Stimulated activated CD4-positive, alpha-beta T cell treated with anti-CD3 and anti-CD28 coated beads, Interleukin-12 subunit alpha, Interleukin-12 subunit beta, amount 100 ng/mL, for 4 hours (primary cell): ENCODE data around the gene TRIM62.
"Not testable (repeated sequence)": the region's sequence is repeated elsewhere in the genome, so short reads cannot be mapped to it uniquely, and the experiment has no call there.

ENCODE experiments used
- DNase-seq: peaks from one replicate; pipeline ENCODE4 v3.0.0-alpha.2; 2020

The TRIM62 gene

DNA sequence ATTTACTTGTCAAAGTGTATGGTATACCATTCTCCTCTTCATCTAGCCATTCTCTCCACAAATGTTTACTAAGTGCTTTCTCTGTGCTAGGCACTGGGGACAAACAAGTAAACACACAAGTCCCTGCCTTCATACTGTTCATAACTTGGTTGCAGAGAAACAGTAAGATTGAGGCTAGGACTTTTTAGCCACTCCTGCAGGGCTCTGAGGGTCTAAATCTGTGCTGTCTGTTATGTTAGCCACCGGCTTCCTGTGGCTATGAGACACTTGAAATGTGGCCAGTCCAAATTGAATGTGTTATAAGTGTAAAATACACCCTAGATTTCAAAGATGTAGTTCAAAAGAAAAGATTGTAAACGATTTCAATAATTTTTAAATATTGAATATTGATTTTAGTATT, 50.7 kb downstream of the TRIM62 start:
- no peak for DNase-seq

DNA sequence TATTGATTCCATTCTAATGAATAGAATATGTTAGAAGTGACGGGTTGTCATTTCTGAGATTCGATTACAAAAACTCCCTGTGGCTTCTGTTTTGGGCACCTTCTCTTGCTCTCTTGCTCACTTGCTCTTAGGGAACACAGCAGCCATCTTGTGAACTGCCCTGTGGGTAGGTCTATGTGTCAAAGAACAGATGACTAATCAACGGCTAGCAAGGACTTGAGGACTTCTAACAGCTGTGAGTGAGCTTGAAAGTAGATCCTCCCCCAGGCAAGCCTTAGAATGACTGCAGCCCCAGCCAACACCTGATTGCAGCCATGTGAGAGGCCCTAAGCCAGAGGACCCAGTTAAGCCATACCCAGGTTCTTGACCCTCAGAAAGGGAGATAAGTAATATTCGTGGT, 51.5 kb downstream of the TRIM62 start:
- peak; percentile 5 for DNase-seq

DNA sequence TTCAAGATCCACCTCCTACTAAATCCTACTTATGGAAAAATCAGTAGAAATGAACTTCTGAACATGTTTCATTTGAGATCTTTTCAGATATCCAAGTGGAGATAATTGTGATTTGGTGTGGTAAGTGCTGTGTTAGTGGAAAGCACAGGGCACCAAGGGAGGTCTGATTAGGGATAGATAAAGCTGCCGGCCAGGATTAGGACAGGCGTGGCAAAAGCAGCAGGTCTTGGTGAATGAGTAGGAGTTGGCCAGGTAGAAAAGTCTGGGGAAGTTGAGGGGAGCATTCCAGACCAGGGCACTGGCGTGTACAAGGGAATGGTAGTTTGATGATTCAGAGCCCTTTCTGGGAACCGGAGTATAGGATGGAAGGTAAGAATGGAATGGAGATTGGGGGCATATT, 53.1 kb downstream of the TRIM62 start:
- no peak for DNase-seq

DNA sequence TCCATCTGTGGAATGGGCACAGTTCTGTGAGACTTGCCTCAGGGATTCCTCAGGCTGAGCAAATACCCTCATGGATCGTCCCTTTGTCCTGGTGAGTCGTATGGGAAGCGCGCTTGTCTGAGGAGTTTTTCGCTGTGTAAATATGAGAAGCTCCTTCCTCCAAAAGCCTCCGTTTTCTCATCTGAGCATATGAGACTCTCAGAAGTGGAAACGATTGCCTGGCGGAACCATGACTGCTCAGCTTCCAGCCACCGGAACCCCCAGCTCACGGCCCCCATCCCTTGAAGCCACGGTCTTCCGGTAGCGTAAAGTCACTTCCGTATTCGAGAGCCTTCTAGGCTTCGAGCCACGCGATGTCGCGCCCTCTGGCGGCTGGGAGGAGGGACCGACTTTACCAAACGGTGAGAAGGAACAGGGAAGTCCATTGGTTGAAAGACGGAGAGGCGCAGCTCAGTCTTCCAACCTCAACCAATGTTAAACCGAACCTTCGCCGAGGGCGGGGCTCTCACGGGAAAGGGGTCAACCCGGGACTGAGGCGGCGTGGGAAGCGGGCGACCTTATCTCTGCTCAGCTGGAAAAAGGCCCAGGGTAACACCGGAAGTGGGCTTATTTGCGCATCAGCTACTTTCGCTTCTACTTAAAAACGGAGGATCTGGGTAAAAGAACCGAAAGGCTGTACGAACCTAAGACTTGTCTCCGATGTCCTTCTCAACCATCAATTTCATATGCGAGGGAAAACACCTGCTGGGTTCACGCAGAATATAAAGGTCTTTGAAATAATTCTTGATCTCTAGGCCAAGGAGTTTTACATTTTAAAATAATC, 54.6 kb downstream of the TRIM62 start:
- peak; percentile 97 for DNase-seq

DNA sequence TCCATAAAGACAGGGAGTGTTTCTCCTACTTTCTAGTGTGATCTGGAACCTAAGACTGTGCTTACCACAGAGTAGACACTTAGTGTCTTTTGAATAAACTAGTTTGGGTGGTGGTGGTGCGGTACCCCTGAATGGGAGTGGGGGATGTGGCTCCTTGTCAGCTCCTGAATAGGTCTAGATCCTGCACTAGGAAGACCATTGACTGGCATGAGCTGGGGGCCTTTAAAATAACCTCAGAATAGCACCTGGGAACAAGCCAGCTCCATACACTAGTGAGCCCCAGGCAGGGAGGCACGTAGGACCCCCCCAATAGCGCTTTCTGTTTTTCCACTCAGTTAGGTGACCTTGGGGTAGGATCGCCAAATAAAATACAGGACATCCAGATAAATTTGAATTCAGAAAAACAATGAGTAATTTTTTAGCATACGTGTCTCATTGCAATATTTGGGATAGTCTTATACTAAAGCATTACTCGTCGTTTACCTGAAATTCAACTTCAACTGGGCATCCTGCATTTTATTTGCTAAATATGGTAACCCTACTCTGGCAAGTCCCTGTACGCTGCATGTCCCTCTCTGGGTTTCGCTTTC, 55.3 kb downstream of the TRIM62 start:
- DNase-seq: no peak

DNA sequence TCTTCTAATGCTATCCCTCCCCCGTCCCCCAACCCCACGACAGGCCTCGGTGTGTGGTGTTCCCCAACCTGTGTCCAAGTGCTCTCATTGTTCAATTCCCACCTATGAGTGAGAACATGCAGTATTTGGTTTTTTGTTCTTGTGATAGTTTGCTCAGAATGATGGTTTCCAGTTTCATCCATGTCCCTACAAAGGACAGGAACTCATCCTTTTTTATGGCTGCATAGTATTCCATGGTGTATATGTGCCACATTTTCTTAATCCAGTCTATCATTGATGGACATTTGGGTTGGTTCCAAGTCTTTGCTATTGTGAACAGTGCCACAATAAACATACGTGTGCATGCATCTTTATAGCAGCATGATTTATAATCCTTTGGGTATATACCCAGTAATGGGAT, 57.2 kb downstream of the TRIM62 start:
- not testable (repeated sequence) for DNase-seq

DNA sequence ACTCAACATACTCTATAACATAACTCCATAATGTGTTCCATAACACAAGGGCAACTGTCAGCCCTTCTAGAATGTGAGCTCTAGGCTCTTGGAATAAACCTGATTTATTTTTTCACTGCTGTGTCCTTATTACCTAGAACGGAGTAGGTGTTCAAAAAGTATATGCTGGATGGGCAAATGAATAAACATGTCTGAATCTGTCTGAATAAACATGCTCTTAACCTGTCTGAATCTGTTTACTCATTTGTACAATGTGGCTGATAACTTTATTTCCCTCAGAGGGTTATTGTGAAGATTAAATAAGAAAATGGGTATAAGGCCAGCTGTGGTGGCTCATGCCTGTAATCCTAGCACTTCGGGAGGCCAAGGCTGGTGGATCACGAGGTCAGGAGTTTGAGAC, 58.6 kb downstream of the TRIM62 start:
- no peak for DNase-seq

DNA sequence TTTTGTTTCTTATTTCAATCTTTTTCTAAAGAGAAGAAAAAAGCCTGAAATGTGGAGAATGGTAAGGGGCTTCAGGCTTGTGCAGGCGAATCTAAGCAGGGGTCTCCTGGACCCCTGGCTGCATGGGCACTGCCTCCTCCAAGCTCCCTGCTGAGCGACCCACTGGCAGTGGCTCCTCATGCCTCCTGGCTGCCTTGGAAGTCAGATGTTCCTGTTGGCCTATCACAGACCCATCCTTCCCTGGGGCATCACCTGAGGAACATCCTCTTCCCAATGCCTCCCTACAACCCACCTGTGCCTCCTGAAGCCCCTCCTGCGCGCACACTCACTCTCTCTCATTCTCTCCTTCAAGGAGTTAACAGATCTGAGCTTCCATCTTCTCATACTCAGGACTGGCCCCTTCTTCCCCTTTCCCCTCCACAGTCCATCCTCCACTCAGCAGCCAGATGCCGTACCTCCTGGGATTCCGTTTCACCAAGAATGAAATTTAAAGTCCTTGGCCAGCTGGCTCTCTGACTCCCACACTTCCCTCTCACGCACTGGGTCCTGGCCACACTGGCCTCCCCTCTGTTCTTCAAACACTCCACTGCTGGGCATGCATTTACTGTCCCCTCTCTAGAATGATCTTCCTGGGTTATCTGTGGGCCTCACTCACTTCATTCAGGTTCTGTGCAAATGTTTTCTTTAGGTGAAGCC, 59.2 kb downstream of the TRIM62 start:
- DNase-seq: no peak

DNA sequence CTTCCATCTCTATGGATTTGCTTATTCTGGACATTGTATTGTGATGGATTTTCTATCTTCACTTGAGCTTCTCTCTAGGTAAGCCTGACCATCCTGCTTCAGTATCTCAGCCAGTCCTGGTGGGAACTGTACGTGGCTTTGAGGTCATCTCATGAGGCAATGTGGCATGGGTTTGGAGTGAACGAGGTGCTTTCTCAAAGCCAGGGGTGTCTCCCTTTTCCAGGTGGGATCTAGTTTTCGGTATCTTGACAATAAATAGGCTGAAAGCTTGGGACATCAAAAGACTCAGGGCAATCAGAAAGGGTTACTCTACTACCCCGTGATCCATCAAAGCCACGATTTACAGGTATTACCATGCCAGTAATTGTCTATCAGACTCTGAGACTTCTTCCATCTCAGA, 60.1 kb downstream of the TRIM62 start:
- DNase-seq: no peak

DNA sequence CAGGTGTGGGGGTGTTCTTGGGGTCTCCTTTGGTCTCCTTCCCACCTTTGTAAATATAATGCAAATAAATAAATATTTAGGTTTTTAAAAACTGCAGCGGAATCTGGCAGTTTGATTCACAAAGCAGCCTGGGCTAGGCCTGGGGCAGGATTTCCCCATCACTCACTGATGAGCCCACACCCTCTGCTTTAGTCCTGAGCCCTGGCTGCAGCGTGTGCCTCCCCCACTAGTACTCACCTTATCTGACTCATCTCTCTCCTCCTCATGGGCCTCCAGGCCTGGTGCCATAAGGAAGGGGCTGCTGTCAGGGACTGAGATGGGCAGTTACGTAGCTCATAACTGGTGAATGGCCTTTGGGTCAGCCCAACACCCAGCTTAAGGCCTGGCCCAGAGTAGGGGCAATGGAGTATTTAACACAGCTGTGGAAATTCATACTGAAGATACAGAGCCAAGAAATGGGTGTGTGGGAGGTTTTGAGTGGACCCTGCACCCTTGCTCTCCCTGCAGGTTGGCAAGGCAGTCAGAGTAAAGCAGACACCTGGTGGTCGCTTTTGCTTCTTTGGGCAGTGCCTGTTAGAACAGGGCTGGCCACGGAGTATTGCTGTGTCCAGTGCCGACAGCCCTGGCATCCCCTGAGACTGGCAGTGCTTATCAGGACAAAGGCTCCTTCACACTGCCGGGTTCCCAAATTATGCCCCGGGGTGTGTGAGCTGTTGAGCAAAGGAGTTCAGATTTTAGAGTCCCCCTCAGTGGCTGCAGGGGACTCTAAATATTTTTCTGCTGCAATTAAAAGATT, 61.2 kb downstream of the TRIM62 start:
- DNase-seq: no peak

DNA sequence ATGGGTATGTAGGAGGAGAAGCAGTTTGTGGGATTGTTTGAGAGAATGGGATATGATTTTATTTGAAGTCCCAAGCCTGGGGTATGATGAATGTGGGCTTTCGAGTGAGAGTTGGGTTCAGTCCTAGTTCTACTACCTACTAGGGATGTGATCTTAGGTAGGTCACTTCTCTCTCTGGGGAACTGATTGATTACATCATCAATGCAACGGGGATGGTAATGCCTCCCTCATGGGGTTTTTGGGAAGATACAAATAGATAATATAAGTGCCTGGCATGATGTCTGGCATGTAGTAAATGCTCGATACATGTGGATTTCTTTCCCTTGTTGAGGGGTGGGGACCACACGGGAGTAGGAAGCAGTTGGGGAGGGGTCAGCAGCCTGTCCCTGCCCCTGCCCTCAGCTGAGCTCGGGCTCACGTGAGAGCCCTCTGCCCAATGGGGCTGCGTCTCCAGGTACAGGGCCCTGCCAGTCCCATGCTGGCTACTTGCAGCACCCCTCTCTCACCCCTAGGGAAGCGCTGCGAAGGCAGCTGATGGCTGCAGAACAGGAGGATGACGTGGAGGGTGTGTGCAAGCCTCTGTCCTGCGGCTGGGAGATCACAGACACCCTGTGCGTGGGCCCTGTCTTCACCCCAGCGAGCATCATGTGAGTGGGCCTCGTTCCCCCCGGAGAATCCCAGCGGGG, 62.2 kb downstream of the TRIM62 start:
- no peak for DNase-seq

DNA sequence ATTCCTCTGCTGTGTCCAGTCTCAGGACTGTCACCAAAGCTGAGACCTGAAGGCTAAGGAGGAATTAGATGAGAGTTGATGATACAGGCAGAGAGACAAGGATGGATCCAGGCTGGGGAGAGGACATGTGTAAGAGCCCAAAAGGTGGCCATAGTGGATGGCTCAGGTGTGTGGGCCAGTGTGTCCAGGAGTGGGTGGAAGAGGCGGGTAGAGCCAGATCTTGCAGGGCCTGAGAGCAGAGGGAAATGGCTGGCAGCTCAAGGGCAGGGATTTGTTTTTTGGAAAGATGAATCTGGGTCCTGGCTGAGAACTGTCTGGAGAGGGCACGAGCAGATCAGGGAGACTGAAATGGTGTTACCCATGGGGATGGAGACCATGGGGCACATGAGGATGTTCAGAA, 62.8 kb downstream of the TRIM62 start:
- DNase-seq: no peak

DNA sequence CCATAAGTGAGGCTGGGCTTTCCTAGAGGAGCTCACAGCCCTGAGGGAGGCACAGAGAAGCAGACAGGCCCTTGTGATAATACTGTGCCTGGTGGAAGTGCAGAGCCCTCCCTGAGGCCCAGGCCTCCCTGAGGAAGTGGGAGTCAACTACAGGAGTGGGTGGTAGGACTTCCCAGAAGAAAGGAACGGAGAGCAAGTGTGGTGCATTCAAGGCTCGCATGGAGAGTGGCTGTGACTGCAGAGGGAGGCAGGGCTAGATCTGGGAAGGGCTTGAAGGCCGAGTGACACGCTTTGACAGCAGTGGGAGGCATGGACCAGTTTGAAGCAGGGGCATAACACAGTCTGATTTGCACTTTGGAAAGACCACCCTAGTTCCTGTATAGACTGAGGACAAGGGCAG, 63.6 kb downstream of the TRIM62 start:
- no peak for DNase-seq

DNA sequence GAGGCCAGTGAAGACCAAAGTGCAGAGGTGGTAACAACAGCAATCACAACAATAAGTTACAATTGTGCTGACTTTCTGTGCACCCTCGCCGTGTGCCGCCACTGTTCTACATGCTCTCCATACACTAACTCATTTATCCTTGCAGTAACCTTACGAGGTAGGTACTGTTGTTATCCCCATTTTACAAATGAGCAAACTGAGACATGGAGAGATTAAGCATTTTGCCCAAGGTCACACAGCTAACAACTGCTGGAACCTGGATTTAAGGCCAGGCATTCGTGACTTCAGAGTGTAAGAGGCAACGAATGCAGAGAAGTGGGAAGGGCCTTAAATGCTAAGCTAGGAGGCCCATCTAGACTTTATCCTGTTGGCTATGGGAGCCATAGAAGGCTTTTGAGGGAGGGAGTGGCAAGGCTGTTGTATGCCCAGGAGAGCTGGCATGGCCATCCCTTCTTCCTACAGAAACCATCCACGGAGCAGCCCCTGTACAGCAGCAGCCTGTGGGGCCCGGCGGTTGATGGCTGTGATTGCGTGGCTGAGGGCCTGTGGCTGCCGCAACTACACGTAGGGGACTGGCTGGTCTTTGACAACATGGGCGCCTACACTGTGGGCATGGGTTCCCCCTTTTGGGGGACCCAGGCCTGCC, 64.3 kb downstream of the TRIM62 start:
- DNase-seq: no peak

DNA sequence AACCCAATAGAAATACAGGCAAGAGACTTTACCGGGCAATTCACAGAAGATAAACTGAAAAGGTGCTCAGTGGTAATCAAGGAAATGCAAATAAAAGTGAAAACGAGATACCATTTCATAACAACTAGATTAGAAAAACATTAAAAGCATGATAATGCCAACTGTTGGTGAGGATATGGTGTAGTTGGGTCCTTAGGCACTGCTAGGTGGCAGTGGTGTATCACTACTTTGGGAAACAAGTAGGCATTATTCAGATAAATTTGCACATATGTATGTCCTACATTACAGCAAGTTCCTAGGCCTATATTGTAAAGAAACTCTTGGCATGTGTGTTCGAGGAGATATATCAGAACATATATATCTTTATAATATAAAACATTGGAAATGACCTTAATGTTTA, 69.9 kb downstream of the TRIM62 start:
- no peak for DNase-seq

DNA sequence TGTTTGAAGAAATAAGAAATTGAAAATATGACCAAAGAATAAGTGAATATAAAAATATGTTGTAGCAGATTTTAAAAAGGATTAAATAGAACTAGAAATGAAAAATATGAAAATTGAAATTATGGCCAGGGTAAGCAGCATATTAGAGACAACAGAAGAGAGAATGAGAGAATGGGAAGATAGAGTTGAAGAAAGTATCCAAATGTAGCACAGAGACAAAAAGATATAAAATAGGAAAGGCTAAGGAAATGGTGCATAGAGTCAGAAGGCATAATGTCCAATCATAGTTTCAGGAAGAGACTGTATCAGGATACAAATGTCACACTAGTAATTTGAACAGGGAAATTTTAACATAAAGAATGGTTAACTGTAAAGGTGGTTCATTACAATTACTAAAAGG, 71.4 kb downstream of the TRIM62 start:
- no peak for DNase-seq

DNA sequence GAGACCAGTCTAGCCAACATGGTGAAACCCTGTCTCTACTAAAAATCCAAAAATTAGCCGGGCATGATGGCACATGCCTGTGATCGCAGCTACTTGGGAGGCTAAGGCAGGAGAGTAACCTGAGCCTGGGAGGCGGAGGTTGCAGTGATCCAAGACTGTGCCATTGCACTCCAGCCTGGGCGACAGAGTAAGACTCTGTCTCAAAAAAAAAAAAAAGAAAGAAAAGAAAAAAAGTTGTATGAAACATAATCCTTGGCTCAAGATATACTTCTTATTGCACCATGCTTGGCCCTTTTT, 81.8 kb downstream of the TRIM62 start:
- not testable (repeated sequence) for DNase-seq

DNA sequence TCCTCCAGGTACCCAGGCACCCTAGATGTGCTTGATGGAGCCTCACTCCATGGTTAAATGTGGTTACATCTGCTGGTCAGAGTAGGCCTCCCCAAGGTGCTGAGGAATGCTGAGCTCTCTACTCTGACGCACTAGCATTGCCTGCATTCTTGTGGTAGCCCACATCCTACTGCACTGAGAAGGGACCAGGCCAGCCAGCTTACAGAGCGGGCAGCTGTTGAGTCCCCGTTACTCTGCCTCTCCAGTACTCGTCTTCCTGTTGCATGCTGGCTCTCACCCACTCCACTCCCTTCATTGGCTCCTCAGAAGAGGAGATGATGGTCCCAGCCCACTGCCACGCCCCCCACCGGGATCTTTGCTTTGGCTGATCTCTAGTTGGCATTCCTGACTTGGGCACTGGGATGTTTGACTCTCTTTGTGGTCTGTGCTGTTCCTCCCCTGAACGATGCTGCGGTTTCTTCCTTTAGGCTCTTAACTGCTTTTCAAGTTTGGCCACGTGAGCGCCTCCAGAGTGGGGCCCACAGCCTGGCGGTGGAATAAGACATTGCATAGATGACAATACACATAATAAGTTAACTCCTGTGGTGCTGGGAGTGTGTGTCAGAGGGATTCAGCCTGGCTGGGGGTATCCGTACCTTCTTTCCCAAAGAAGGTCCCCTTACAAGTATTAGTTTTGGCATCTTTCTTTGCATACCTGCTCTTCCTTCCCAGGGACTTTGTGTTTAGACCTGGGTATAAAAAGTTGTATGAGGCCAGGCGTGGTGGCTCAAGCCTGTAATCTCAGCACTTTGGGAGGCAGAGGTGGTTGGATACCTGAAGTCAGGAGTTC, 82.3 kb downstream of the TRIM62 start:
- peak; percentile 38 for DNase-seq

DNA sequence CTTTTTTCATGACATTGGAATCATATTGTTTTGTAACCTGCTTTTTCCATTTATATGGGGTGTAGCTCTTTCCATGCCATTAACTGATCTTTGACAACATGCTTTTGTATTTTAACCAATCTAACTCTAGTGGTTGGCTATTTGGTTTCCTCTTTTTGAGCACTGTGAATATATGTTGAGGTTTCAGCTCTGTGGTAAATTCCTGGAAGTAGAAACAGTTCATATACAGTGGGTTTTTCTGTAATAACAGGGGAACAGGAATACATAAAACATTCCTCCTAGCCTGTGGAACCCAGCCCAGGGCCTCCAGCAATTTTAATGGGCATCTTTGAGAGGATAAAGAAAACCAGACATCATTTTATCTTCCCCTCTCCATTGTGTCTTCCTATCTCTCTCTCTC, 83.5 kb downstream of the TRIM62 start:
- DNase-seq: no peak

DNA sequence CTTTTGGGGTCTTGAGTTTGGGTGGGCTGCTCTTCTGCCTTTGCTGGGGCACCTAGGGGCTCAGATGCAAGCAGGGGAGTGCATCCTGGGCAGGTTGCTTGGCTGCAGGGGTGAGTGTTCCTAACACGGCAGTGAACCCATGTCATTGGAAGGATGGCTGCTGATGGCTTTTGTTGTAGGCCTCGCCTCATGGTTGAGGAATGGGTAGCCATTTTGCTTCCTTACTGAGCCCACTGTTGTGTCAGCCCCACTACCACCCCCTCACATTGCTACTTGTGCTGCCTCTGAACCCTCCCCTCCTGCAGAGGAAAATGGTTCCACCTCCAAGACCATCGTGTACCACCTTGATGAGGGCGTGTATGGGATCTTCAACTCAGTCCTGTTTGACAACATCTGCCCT, 84.1 kb downstream of the TRIM62 start:
- no peak for DNase-seq

DNA sequence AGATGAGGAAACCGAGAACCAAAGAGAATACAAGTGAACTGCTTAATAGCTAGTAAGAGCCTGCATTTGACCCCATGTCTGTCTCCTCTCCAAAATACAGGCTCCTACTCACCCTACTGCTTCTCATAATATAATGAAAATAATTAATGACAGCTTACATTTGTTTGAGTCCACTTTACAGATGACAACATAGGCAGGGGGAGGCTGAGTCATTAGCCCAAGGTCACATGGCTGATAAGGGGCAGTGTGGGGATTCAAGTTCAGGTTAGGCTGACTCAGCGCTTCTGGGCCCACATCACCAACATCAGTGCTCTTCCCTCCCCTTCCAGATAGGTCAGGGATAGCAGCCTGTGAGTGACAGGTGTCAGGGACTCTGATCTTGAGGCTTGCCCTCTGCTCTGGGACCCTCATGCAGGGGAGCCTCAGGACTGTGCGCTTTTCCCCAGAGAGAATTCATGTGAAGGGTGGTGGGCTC, 84.7 kb downstream of the TRIM62 start:
- no peak for DNase-seq
